H1 (cell line): ENCODE results near the gene ZHX3. TPM values are rescaled to one million over a fixed set of nuclear protein-coding genes. Genes with fewer than 3 reads are reported as not detected.

Experiments
- CTCF ChIA-PET: fragments of 300-600 bp; sonication (Branson Sonifier 250); formaldehyde crosslinking; loops from one replicate; lab custom pipeline; 2021; ENCODE audit not compliant: partially characterized antibody; lab: Charles Lee
- POLR2A ChIA-PET: fragments of 300-600 bp; sonication (Branson Sonifier 250); formaldehyde crosslinking; loops from one replicate; lab custom pipeline; 2021; ENCODE audit warnings: inconsistent platforms; ENCODE audit not compliant: partially characterized antibody; lab: Charles Lee
- DNase-seq, 2 experiments: peaks; one replicate each; pipeline versions ENCODE4 v3.0.0 to v3.0.0-alpha.2; 2010 to 2022; ENCODE audit warnings: low spot score in 2 of 2, low read depth in 1 of 2, mixed read lengths in 1 of 2
- FAIRE-seq: peaks from 2 replicates; lab custom pipeline; 2011; peaks lifted over from hg19 to GRCh38; lab: Jason Lieb, UNC
- H2AFZ ChIP-seq: 2 replicates; pipeline ENCODE4 v1.8.1; 2012; ENCODE audit warnings: low read length, inconsistent platforms
- H2AK5ac ChIP-seq: 2 replicates; pipeline ENCODE4 v1.6.1; 2013; ENCODE audit warnings: low read depth, low read length
- H2BK120ac ChIP-seq: replicated peaks from 2 replicates; pipeline ENCODE3; 2013; ENCODE audit warnings: low read depth, low read length, inconsistent platforms
- H2BK12ac ChIP-seq: 2 replicates; pipeline ENCODE4 v1.6.1; 2013; ENCODE audit warnings: low read depth, low read length
- H2BK15ac ChIP-seq: 2 replicates; pipeline ENCODE4 v1.6.1; 2013; ENCODE audit warnings: low read length
- H2BK20ac ChIP-seq: 2 replicates; pipeline ENCODE4 v1.6.1; 2013; ENCODE audit warnings: low read length
- H2BK5ac ChIP-seq: 2 replicates; pipeline ENCODE4 v1.6.1; 2013; ENCODE audit warnings: low read depth, low read length
- H3K14ac ChIP-seq: 2 replicates; pipeline ENCODE4 v1.6.1; 2013; ENCODE audit warnings: inconsistent platforms; ENCODE audit not compliant: insufficient read length
- H3K18ac ChIP-seq: 2 replicates; pipeline ENCODE4 v1.6.1; 2013; ENCODE audit warnings: low read length; ENCODE audit errors: extremely low read depth
- H3K23ac ChIP-seq: 2 replicates; pipeline ENCODE4 v1.6.1; 2013; ENCODE audit warnings: inconsistent platforms; ENCODE audit not compliant: insufficient read length
- H3K23me2 ChIP-seq: 2 replicates; pipeline ENCODE4 v1.6.1; 2013; ENCODE audit warnings: low read depth, low read length
- H3K27ac ChIP-seq: 2 replicates; pipeline ENCODE4 v1.6.1; 2011; ENCODE audit warnings: low read depth, low read length, inconsistent platforms
- H3K27me3 ChIP-seq, 4 experiments: replicated peaks in 1 of 4; 1 replicate in 1 of 4; 2 replicates in 3 of 4; pipeline versions ENCODE4 v1.6.1 to v1.8.1; 2011 to 2013; ENCODE audit warnings: low read length in 3 of 4, mild to moderate bottlenecking in 3 of 4, inconsistent platforms in 2 of 4, mixed read lengths in 2 of 4, moderate library complexity in 1 of 4; ENCODE audit not compliant: control insufficient read depth in 3 of 4, insufficient read depth in 3 of 4; ENCODE audit errors: extremely low read depth in 1 of 4
- H3K36me3 ChIP-seq, 4 experiments: 2 replicates each; pipeline versions ENCODE4 v1.6.1 to v1.8.1; 2011 to 2013; ENCODE audit warnings: mild to moderate bottlenecking in 4 of 4, low read length in 3 of 4, moderate library complexity in 2 of 4, control low read depth in 1 of 4, inconsistent platforms in 1 of 4; ENCODE audit not compliant: insufficient read depth in 4 of 4, control insufficient read depth in 2 of 4
- H3K4ac ChIP-seq: replicated peaks from 2 replicates; pipeline ENCODE3; 2013; ENCODE audit warnings: low read length, low read depth, mixed read lengths, inconsistent platforms; ENCODE audit not compliant: insufficient read length
- H3K4me1 ChIP-seq, 4 experiments: replicated peaks in 1 of 4; 1 replicate in 1 of 4; 2 replicates in 3 of 4; pipeline versions ENCODE4 v1.6.1 to v1.8.1; 2011 to 2013; ENCODE audit warnings: low read length in 3 of 4, inconsistent platforms in 2 of 4, mixed read lengths in 1 of 4; ENCODE audit not compliant: insufficient read depth in 4 of 4, control insufficient read depth in 3 of 4
- H3K4me2 ChIP-seq, 2 experiments: 2 replicates each; pipeline versions ENCODE4 v1.6.1 to v1.8.1; 2011 to 2013; ENCODE audit warnings: low read depth in 2 of 2, low read length in 2 of 2, control low read depth in 1 of 2, inconsistent platforms in 1 of 2, mild to moderate bottlenecking in 1 of 2; ENCODE audit not compliant: insufficient read depth in 1 of 2
- H3K4me3 ChIP-seq, 4 experiments: fragments of 200-600, 300-600 bp in 1 of 4; sonication (generic), shearing (Covaris generic), sonication (Bioruptor Twin) in 1 of 4; 2 replicates each; pipeline versions ENCODE4 v1.5.1 to v1.8.1; 2011 to 2016; ENCODE audit warnings: low read length in 4 of 4, low read depth in 3 of 4, control low read depth in 2 of 4, inconsistent platforms in 2 of 4, mild to moderate bottlenecking in 2 of 4, mixed read lengths in 1 of 4, moderate library complexity in 1 of 4; ENCODE audit not compliant: insufficient read depth in 2 of 4; ENCODE audit errors: extremely low read depth in 1 of 4
- H3K56ac ChIP-seq: replicated peaks from 2 replicates; pipeline ENCODE3; 2013; ENCODE audit warnings: low read depth, mild to moderate bottlenecking, mixed read lengths, low read length, inconsistent platforms; ENCODE audit not compliant: insufficient read length
- H3K79me1 ChIP-seq: 2 replicates; pipeline ENCODE4 v1.6.1; 2013; ENCODE audit warnings: low read depth, low read length, control low read depth
- H3K79me2 ChIP-seq, 2 experiments: 2 replicates each; pipeline versions ENCODE4 v1.6.1 to v1.8.1; 2012 to 2013; ENCODE audit warnings: low read length in 2 of 2, mild to moderate bottlenecking in 2 of 2, inconsistent platforms in 1 of 2; ENCODE audit not compliant: insufficient read depth in 2 of 2, control insufficient read depth in 1 of 2
- H3K9ac ChIP-seq, 4 experiments: replicated peaks in 1 of 4; 1 replicate in 1 of 4; 2 replicates in 3 of 4; pipeline versions ENCODE4 v1.6.1 to v1.8.1; 2011 to 2013; ENCODE audit warnings: low read depth in 3 of 4, low read length in 3 of 4, control low read depth in 2 of 4, mild to moderate bottlenecking in 2 of 4, moderate library complexity in 2 of 4, inconsistent platforms in 1 of 4; ENCODE audit errors: extremely low read depth in 1 of 4
- H3K9me3 ChIP-seq, 2 experiments: 2 replicates each; pipeline versions ENCODE4 v1.6.1 to v1.8.1; 2012 to 2013; ENCODE audit warnings: mild to moderate bottlenecking in 2 of 2, moderate library complexity in 2 of 2, control low read depth in 1 of 2, inconsistent platforms in 1 of 2, low read depth in 1 of 2, low read length in 1 of 2, mixed read lengths in 1 of 2; ENCODE audit not compliant: insufficient read depth in 2 of 2
- H4K20me1 ChIP-seq, 2 experiments: replicated peaks in 1 of 2; 2 replicates each; pipeline versions ENCODE3 to v1.8.1; 2011 to 2013; ENCODE audit warnings: inconsistent platforms in 2 of 2, low read length in 2 of 2, mild to moderate bottlenecking in 1 of 2; ENCODE audit not compliant: insufficient read depth in 2 of 2, control insufficient read depth in 1 of 2
- H4K5ac ChIP-seq: 2 replicates; pipeline ENCODE4 v1.6.1; 2013; ENCODE audit warnings: low read length, low read depth, mixed read lengths, inconsistent platforms; ENCODE audit not compliant: insufficient read length
- H4K8ac ChIP-seq: 2 replicates; pipeline ENCODE4 v1.8.0; 2013; ENCODE audit warnings: mild to moderate bottlenecking, moderate library complexity, low read length, inconsistent platforms; ENCODE audit not compliant: insufficient read depth; ENCODE audit errors: extremely low read depth
- H4K91ac ChIP-seq: replicated peaks from 2 replicates; pipeline ENCODE3; 2013; ENCODE audit warnings: low read length, mixed read lengths, inconsistent platforms; ENCODE audit not compliant: insufficient read length
- YY1 ChIP-seq: IDR thresholded peaks from 2 replicates; pipeline ENCODE4 v1.6.1; 2011; ENCODE audit warnings: low read depth, mild to moderate bottlenecking, low read length
- WGBS, 2 experiments: shearing (Covaris generic) in 1 of 2; methylation state at CpG; one replicate each; pipeline versions ENCODE4 v1.1.6 to v1.1.7; 2013 to 2015; ENCODE audit warnings: low lambda C conversion rate in 2 of 2, mixed read lengths in 2 of 2, inconsistent platforms in 1 of 2, low coverage in 1 of 2, missing lambda C conversion rate in 1 of 2; ENCODE audit not compliant: insufficient replicate concordance in 2 of 2, insufficient coverage in 1 of 2, insufficient read length in 1 of 2; ENCODE audit errors: extremely low coverage in 1 of 2, missing lambda C conversion rate in 1 of 2; 5-methylcytosine and 5-hydroxymethylcytosine counted together
- polyA plus RNA-seq, 7 experiments: library from polyadenylated mRNA; depleted of rRNA in 3 of 7; stranded (reverse) in 5 of 7; unstranded in 2 of 7; fragments of >200 nt in 5 of 7; fragments of 200-250 nt in 2 of 7; gene quantifications; 1 replicate in 5 of 7; 2 replicates in 1 of 7; 4 replicates in 1 of 7; pipeline versions ENCODE4 v1.2.1 to v1.2.3, GENCODE V29; 2011 to 2013; ENCODE audit warnings: missing spikeins in 2 of 7, mixed read lengths in 2 of 7
- total RNA-seq: library from RNA; stranded (reverse); fragmentation: NEBNext Ultra II Directional; extraction: Animal tissue kit (Norgen Biotek cat#: 25700); gene quantifications from 2 replicates; pipeline ENCODE4 v1.2.1, GENCODE V29; 2021

The ZHX3 gene
- total and polyA plus RNA-seq, 2 of the 8 experiments (the other 6 are each of a cell fraction or from before 2014, with no cell fraction given): 1.00 to 7.8 TPM

DNA sequence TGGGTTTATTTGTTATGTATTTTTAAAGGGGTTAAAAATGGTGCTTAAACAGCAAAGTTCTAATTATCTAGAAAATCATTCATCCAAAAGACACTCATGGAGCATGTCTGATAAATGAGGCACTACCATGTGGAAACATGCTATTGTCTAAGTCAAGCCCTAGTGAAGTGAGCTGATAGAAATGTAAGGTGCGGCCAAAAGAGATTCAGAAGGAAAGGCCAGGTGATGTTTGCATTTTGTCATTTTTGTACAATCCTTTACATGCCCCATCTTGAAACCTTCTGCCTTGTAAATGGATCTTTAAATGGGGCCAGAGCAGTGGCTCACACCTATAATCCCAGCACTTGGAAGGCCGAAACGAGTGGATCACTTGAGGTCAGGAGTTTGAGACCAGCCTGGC is 102.9 kb downstream of the ZHX3 start:
- DNase-seq: no peak
- no peaks in the 10 kb centered on the region for H3K36me3 ChIP-seq
- no peak overlapping the region for H2BK20ac ChIP-seq
- no peak overlapping the region for H3K18ac ChIP-seq
- no peak overlapping the region for H3K14ac ChIP-seq
- WGBS, 2 experiments: 94% methylated on average over 3 of the region's 3 CpGs; no CpG with 5 or more reads in 1 of the 2 experiments
- no peak overlapping the region for H3K9ac ChIP-seq
- H2BK15ac ChIP-seq: no peak overlapping the region
- no peak overlapping the region for H3K4ac ChIP-seq
- no peaks in the 10 kb centered on the region for H3K23me2 ChIP-seq
- FAIRE-seq: no peak
- H4K20me1 ChIP-seq: no peaks in the 10 kb centered on the region
- H3K23ac ChIP-seq: no peak overlapping the region
- no peak overlapping the region for H4K5ac ChIP-seq
- TF ChIP-seq YY1: no peak
- no peak overlapping the region for H2BK5ac ChIP-seq
- ChIA-PET POLR2A (no interaction called here), CTCF (interaction anchor here (1.0 to 1.5 kb wide), 3 partner anchors 11 to 166 kb away, joined by 3 read pairs; no protein-coding TSS in a partner anchor)
- H3K79me2 ChIP-seq: no peaks in the 10 kb centered on the region
- H2BK12ac ChIP-seq: no peak overlapping the region
- no peak overlapping the region for H3K4me3 ChIP-seq
- no peak overlapping the region for H3K56ac ChIP-seq
- H2AFZ ChIP-seq: no peak overlapping the region
- no peak overlapping the region for H4K91ac ChIP-seq
- H3K27ac ChIP-seq: no peak overlapping the region
- no peak overlapping the region for H2AK5ac ChIP-seq
- H3K4me1 ChIP-seq: no peaks in the 10 kb centered on the region
- H2BK120ac ChIP-seq: no peak overlapping the region
- no peaks in the 10 kb centered on the region for H3K79me1 ChIP-seq
- H3K9me3 ChIP-seq: no peaks in the 10 kb centered on the region
- H3K27me3 ChIP-seq: no peaks in the 10 kb centered on the region
- no peak overlapping the region for H4K8ac ChIP-seq
- H3K4me2 ChIP-seq: no peak overlapping the region
